Activated T-helper 2 cell treated with anti-CD3 and anti-CD28 coated beads, Interferon-gamma antibody, Interleukin-2, Interleukin-4, amounts not matched to agents 10 μg/mL and 5 μg/mL and 100 μg/mL, durations not matched to agents 14 hours and 24 hours and 36 hours (primary cell): Measurements from ENCODE around the gene GALNT17. TPM values are rescaled to one million over a fixed set of nuclear protein-coding genes. Genes with fewer than 3 reads are reported as not detected.
"Not testable (repeated sequence)": the region's sequence is repeated elsewhere in the genome, so short reads cannot be mapped to it uniquely, and the experiment has no call there.

Source experiments
- DNase-seq: peaks from one replicate; pipeline ENCODE4 v3.0.0; 2021; ENCODE audit warnings: low spot score
- H3K27ac Mint-ChIP-seq: one replicate; pipeline ENCODE4 v1.8.0; 2021; ENCODE audit warnings: mixed read lengths
- H3K27me3 Mint-ChIP-seq: one replicate; pipeline ENCODE4 v1.8.0; 2021; ENCODE audit warnings: low read depth, mixed read lengths
- H3K36me3 Mint-ChIP-seq: one replicate; pipeline ENCODE4 v1.8.0; 2021; ENCODE audit warnings: low read depth, mixed read lengths
- H3K4me1 Mint-ChIP-seq: one replicate; pipeline ENCODE4 v1.8.0; 2021; ENCODE audit warnings: low read depth, mixed read lengths
- H3K4me3 Mint-ChIP-seq: one replicate; pipeline ENCODE4 v1.8.0; 2021; ENCODE audit warnings: low read depth, mild to moderate bottlenecking, moderate library complexity, mixed read lengths
- H3K9me3 Mint-ChIP-seq: one replicate; pipeline ENCODE4 v1.8.0; 2021; ENCODE audit warnings: mixed read lengths
- intact Hi-C: fragments of 100-400 bp; cut with micrococcal nuclease; formaldehyde crosslinking; loops from one replicate; pipeline ENCODE4 v1.15.1; 2023
- total RNA-seq: library from RNA; stranded (reverse); gene quantifications from 2 replicates; pipeline ENCODE4 v1.2.3, GENCODE V29; 2022

GALNT17 gene
- total RNA-seq, 1 donor from 2014 or later, result not detected

- intact Hi-C loops, result no loop called here
- H3K36me3 Mint-ChIP-seq, result no peaks in the 10 kb centered on the region
- H3K27me3 Mint-ChIP-seq, result no peaks in the 10 kb centered on the region
- DNase-seq, result no peak
- H3K27ac Mint-ChIP-seq, result no peak overlapping the region
- no peaks in the 10 kb centered on the region for H3K4me1 Mint-ChIP-seq
- H3K9me3 Mint-ChIP-seq, result peaks cover 46% of the 10 kb centered on the region
- H3K4me3 Mint-ChIP-seq, result no peak overlapping the region
These were observed 52.2 kb downstream of the GALNT17 start for GRCh38 chr7:71184136-71184535.

GRCh38 chr7:71184609-71185008 is 52.7 kb downstream of the GALNT17 start:
- intact Hi-C loops, result no loop called here
- no peak for DNase-seq
- no peaks in the 10 kb centered on the region for H3K27me3 Mint-ChIP-seq
- H3K4me3 Mint-ChIP-seq, result no peak overlapping the region
- H3K9me3 Mint-ChIP-seq, result peaks cover 46% of the 10 kb centered on the region
- H3K4me1 Mint-ChIP-seq, result no peaks in the 10 kb centered on the region
- no peak overlapping the region for H3K27ac Mint-ChIP-seq
- H3K36me3 Mint-ChIP-seq, result no peaks in the 10 kb centered on the region

- Mint-ChIP-seq H3K4me1 (no peaks in the 10 kb centered on the region), H3K9me3 (peaks cover 53% of the 10 kb centered on the region), H3K4me3 (no peak overlapping the region), H3K36me3 (no peaks in the 10 kb centered on the region), H3K27me3 (no peaks in the 10 kb centered on the region), H3K27ac (no peak overlapping the region)
- no peak for DNase-seq
- intact Hi-C loops, result no loop called here
These were observed 54.7 kb downstream of the GALNT17 start for GRCh38 chr7:71186535-71187057.

GRCh38 chr7:71191771-71192170 is 59.8 kb downstream of the GALNT17 start:
- Mint-ChIP-seq H3K27me3 (no peaks in the 10 kb centered on the region), H3K36me3 (no peaks in the 10 kb centered on the region), H3K27ac (no peak overlapping the region), H3K4me1 (no peaks in the 10 kb centered on the region), H3K9me3 (peaks cover 60% of the 10 kb centered on the region), H3K4me3 (no peak overlapping the region)
- DNase-seq, result no peak
- intact Hi-C loops, result no loop called here

- Mint-ChIP-seq H3K4me3 (no peak overlapping the region), H3K27ac (no peak overlapping the region), H3K27me3 (no peaks in the 10 kb centered on the region), H3K4me1 (no peaks in the 10 kb centered on the region), H3K36me3 (no peaks in the 10 kb centered on the region), H3K9me3 (peaks cover 56% of the 10 kb centered on the region)
- intact Hi-C loops, result no loop called here
- no peak for DNase-seq
These were observed 61.3 kb downstream of the GALNT17 start for GRCh38 chr7:71193099-71193810.

- Mint-ChIP-seq H3K9me3 (peaks cover 60% of the 10 kb centered on the region), H3K27ac (no peak overlapping the region), H3K4me3 (no peak overlapping the region), H3K36me3 (no peaks in the 10 kb centered on the region), H3K27me3 (no peaks in the 10 kb centered on the region), H3K4me1 (no peaks in the 10 kb centered on the region)
- intact Hi-C loops, result no loop called here
- no peak for DNase-seq
These were observed 66.4 kb downstream of the GALNT17 start for GRCh38 chr7:71198391-71198790.

GRCh38 chr7:71198887-71199286 is 66.9 kb downstream of the GALNT17 start:
- no peak for DNase-seq
- Mint-ChIP-seq H3K4me1 (no peaks in the 10 kb centered on the region), H3K27ac (no peak overlapping the region), H3K36me3 (no peaks in the 10 kb centered on the region), H3K9me3 (peaks cover 60% of the 10 kb centered on the region), H3K4me3 (no peak overlapping the region), H3K27me3 (no peaks in the 10 kb centered on the region)
- intact Hi-C loops, result no loop called here

GRCh38 chr7:71206184-71206583 is 74.2 kb downstream of the GALNT17 start:
- Mint-ChIP-seq H3K27ac (no peak overlapping the region), H3K4me1 (no peaks in the 10 kb centered on the region), H3K4me3 (no peak overlapping the region), H3K9me3 (peaks cover 40% of the 10 kb centered on the region), H3K27me3 (no peaks in the 10 kb centered on the region), H3K36me3 (no peaks in the 10 kb centered on the region)
- intact Hi-C loops, result no loop called here
- DNase-seq, result no peak

- Mint-ChIP-seq H3K27ac (no peak overlapping the region), H3K9me3 (peaks cover 41% of the 10 kb centered on the region), H3K36me3 (no peaks in the 10 kb centered on the region), H3K4me3 (no peak overlapping the region), H3K27me3 (no peaks in the 10 kb centered on the region), H3K4me1 (no peaks in the 10 kb centered on the region)
- no peak for DNase-seq
- intact Hi-C loops, result no loop called here
These were observed 76.9 kb downstream of the GALNT17 start for GRCh38 chr7:71208881-71209280.

GRCh38 chr7:71209484-71209883 is 77.5 kb downstream of the GALNT17 start:
- H3K27me3 Mint-ChIP-seq, H3K36me3 Mint-ChIP-seq, H3K4me1 Mint-ChIP-seq, H3K4me3 Mint-ChIP-seq, intact Hi-C loops, DNase-seq, H3K27ac Mint-ChIP-seq: not testable (repeated sequence)
- H3K9me3 Mint-ChIP-seq, result peaks cover 37% of the 10 kb centered on the region

GRCh38 chr7:71210220-71210619 is 78.3 kb downstream of the GALNT17 start:
- no peak overlapping the region for H3K27ac Mint-ChIP-seq
- peaks cover 39% of the 10 kb centered on the region for H3K9me3 Mint-ChIP-seq
- intact Hi-C loops, result no loop called here
- no peak for DNase-seq
- no peak overlapping the region for H3K4me3 Mint-ChIP-seq
- no peaks in the 10 kb centered on the region for H3K4me1 Mint-ChIP-seq
- no peaks in the 10 kb centered on the region for H3K27me3 Mint-ChIP-seq
- no peaks in the 10 kb centered on the region for H3K36me3 Mint-ChIP-seq

GRCh38 chr7:71212433-71212832 is 80.5 kb downstream of the GALNT17 start:
- H3K4me1 Mint-ChIP-seq, H3K27ac Mint-ChIP-seq, DNase-seq, H3K4me3 Mint-ChIP-seq, intact Hi-C loops, H3K27me3 Mint-ChIP-seq, H3K36me3 Mint-ChIP-seq: not testable (repeated sequence)
- peaks cover 41% of the 10 kb centered on the region for H3K9me3 Mint-ChIP-seq

- Mint-ChIP-seq H3K36me3 (no peaks in the 10 kb centered on the region), H3K4me1 (no peaks in the 10 kb centered on the region), H3K27ac (no peak overlapping the region), H3K27me3 (no peaks in the 10 kb centered on the region), H3K4me3 (no peak overlapping the region), H3K9me3 (peaks cover 58% of the 10 kb centered on the region)
- intact Hi-C loops, result no loop called here
- DNase-seq, result no peak
These were observed 84.3 kb downstream of the GALNT17 start for GRCh38 chr7:71216211-71216610.
